DOHH2 (cell line): ENCODE data around the gene SLC22A2.

Source experiments
- EZH2phosphoT487 ChIP-seq: fragments of 200-600 bp; sonication (generic); IDR thresholded peaks from 2 replicates; pipeline ENCODE4 v1.6.1; 2017; ENCODE audit warnings: borderline replicate concordance, mild to moderate bottlenecking, antibody characterized with exemption, low read length, moderate library complexity, mixed read lengths
- TF ChIP-seq, protein P1 (sequence below): fragments of 200-600 bp; sonication (generic); IDR thresholded peaks from one replicate; pipeline ENCODE4 v1.5.1; 2014; ENCODE audit warnings: antibody characterized with exemption, mild to moderate bottlenecking, low read depth, low read length; ENCODE audit not compliant: poor library complexity, severe bottlenecking

DNA sequence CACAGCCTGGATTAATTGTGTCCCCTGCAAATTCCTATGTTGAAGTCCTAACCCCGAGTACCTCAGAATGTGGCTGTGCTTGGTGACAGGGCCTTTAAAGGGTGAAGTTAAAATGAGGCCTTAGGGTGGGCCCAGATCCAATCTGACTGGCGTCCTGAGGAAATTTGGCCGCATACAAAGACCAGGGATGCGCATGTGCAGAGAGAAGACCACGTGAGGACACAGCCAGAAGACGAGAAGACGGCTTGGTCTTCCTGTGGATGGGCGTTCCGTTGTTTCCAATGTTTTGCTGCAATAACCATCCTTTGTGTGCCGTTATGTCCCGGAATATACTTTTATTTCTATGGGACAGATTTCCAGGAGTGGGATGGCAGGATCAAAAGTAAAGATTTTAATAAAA, 40.9 kb upstream of the SLC22A2 start:
- TF ChIP-seq, protein P1, sequence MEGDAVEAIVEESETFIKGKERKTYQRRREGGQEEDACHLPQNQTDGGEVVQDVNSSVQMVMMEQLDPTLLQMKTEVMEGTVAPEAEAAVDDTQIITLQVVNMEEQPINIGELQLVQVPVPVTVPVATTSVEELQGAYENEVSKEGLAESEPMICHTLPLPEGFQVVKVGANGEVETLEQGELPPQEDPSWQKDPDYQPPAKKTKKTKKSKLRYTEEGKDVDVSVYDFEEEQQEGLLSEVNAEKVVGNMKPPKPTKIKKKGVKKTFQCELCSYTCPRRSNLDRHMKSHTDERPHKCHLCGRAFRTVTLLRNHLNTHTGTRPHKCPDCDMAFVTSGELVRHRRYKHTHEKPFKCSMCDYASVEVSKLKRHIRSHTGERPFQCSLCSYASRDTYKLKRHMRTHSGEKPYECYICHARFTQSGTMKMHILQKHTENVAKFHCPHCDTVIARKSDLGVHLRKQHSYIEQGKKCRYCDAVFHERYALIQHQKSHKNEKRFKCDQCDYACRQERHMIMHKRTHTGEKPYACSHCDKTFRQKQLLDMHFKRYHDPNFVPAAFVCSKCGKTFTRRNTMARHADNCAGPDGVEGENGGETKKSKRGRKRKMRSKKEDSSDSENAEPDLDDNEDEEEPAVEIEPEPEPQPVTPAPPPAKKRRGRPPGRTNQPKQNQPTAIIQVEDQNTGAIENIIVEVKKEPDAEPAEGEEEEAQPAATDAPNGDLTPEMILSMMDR = no peak
- TF ChIP-seq EZH2phosphoT487 = no peak
